Activated T-cell treated with anti-CD3 and anti-CD28 coated beads for 48 hours (primary cell): ENCODE measurements around the gene ZSCAN16.

Experiments
- DNase-seq: peaks from one replicate; pipeline ENCODE4 v3.0.0-alpha.2; 2020; ENCODE audit warnings: low read depth

The ZSCAN16 gene

DNA sequence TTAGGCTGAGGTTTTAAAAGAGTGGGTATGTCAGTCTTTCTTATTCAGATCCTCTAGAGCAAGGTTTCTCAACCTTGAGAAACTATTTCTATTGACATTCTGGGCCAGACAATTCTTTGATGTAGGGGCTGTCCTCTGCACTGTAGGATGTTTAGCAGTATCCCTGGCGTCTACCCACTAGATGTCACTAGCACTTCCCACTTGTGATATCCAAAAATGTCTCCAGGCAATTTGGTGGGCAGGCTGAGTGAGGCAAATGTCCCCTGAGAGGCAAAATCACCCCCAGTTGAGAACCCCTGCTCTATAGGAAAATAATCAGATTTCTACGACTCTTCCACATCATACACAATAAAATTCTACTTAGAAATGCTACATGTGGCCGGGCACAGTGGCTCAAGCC, 9.6 kb downstream of the ZSCAN16 start:
- DNase-seq: no peak

GRCh38 chr6:28134716-28135115, 10.3 kb downstream of the ZSCAN16 start:
- no peak for DNase-seq

GRCh38 chr6:28135393-28135792, 11.0 kb downstream of the ZSCAN16 start:
- no peak for DNase-seq

DNA sequence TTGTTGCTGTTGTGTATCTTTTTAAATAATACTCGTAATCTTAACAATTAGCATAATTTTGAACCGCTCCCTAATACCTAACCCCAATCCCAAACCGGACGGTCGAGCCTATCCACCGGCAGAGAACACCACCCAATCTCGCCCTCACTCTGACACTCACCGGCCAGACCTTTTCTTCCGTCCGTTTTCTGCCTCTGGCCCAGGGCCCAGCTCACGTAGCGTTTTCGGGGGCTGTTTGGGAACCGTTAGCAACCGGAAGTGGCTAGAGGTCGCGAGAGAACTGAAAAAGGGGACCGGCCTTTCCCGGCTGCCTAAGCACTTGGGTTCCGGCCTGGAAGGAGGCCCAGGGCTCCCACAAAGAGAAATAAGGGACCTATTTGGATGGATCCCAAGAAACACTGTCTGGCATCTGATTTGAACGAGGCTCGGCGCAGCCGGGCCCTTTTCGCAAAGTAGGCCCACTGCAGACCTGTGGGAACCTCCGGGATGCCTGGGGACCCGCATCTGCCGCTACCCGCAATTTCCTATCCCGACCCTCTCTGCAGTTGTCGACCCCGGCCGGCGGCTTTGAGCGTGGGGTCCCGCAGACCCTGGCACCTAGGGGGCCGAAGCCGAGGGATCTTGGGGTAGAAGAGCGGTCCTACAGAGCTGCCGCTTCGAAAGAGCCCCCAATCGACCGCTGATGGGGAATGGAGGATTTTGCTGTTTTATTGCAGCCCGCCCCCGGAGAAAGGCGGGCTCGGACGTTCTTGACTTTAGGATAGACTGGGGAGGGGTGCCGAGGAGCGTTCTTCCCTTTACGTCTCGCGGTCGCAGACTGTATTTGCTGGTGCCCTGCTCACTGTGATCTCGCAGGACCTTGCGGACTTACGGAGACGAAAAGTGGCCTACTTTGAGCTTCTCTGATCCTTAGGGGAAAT, 12.4 kb downstream of the ZSCAN16 start:
- DNase-seq: peak; percentile 73

- DNase-seq: no peak
Measured at GRCh38 chr6:28137505-28137981, 13.1 kb downstream of the ZSCAN16 start.

GRCh38 chr6:28139860-28140543, 15.6 kb downstream of the ZSCAN16 start:
- no peak for DNase-seq

DNA sequence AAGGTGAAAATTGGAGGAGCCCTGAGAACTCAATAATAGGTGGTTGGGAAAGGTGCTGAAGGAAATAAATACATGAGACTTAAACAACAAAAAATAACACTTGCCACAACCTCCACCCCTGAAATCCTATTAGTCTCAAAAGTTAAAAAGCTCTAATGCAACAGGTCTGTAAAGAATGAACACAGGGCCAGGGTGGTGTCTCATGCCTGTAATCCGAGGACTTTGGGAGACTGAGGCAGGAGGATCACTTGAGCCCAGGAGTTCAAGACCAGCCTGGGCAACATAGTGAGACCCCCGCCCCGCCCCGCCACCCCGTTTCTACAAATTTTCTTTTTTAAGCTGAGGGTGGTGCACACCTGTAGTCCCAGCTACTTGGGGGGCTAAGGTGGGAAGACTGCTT, 16.2 kb downstream of the ZSCAN16 start:
- no peak for DNase-seq

- DNase-seq: peak; percentile 69
Measured at GRCh38 chr6:28141500-28142329, 17.3 kb downstream of the ZSCAN16 start, which contains the start of gene ZKSCAN8. ZKSCAN8 (plus strand) TSS chr6:28141883; CDS start chr6:28148408, 6,525 bp downstream.

GRCh38 chr6:28142446-28142845, 18.0 kb downstream of the ZSCAN16 start:
- no peak for DNase-seq

DNA sequence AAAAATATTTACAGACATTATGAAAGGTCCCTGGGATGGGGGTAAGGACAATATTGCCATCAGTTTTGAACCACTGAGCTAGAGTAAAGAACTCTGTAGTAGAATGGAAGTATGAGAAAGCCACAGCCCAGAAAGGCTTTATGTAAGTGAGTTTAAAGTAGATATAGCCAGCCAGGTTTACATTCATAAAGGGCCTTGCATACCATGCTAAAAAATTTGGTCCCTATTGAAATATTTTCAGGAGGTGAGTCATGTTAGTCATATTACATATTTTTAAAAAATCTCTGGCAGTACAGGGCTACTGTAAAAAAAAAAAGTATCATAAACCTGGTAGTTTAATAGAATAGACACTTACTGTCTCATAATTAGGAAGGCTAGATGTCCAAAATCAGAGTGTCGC, 20.8 kb downstream of the ZSCAN16 start:
- no peak for DNase-seq

DNA sequence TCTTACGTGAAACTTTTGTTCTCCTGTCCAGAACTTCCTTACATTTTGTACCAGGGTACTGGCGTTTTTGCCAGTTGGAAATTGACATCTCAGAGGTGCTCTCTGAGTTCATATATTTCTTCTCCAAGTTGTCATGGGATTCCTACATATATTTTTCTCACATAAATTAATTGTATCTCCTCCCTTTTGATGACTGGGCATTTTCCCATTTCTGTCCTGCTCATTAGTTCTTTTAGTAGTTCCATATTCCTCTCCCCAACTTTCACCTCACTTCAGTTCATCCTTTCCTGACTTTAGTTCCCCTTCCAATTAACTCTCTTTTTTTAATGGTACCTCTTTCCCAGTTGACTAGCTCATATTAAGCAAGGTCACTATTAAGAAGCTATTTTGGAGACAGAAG, 28.1 kb downstream of the ZSCAN16 start:
- no peak for DNase-seq

GRCh38 chr6:28153546-28153945, 29.1 kb downstream of the ZSCAN16 start:
- DNase-seq: no peak

DNA sequence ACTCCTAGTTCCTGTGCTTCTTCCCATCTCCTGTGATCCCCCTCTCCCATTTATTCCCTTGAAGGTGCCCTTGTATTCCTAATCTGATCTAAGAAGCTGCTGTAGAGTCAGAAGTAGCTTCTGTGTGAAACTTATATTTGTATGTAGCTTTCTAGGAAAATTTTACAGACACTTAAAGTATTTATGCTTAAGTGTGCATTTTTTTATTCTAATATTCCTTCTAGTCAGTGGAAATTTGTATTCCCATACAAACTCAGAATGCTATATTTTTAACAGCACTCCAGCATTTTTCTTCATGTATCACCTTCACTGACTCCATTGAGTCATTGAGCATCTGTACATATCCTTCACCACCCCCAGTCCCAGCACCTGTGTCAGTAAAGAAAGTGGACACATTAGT, 29.9 kb downstream of the ZSCAN16 start:
- DNase-seq: no peak

- DNase-seq: no peak
Measured at GRCh38 chr6:28158318-28158717, 33.9 kb downstream of the ZSCAN16 start.

DNA sequence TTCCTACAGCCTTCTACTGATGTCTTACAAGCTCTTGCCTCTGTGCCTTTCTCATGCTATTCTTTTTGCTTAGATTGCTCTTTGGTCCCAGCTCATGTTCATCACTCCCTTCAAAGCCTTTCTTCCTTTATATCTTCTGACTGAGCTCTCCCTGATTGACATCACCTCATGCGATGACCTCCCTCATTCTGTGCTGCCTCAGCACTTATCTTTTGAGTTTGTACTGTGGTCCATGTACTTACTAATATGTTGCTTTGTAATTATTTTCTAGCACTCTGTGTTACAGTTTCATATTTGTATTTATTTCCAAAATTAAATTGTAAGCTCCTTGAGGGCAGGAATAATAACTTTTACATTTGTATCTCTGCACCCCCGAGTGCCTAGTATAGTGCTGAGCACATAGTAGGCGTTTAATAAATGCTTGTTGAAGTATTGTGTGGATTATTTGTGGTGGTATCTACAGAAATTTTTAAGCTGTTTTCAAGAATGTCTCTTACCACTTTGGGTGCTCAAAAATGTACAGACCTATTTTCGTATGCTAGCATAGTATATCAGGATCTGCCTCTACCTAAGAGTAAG, 34.7 kb downstream of the ZSCAN16 start:
- no peak for DNase-seq

DNA sequence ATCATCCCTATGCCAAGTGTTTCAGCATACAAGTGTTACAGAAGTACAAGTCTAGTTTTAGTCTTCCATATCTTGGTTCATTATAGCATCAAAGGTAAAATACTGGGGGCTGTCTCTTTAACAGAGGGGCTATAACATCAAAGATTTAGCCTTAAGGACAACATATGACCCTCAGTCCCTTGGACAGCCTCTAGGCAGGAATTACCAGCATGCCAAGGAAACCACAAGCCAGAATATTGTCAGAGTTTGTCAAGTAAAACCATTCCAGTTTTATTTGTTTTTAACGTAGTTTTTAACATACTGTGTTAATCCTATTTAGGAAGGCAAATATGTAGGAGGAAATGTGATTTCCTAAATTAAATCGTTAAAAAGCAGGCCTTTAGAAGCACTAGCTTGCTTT, 35.8 kb downstream of the ZSCAN16 start:
- no peak for DNase-seq

DNA sequence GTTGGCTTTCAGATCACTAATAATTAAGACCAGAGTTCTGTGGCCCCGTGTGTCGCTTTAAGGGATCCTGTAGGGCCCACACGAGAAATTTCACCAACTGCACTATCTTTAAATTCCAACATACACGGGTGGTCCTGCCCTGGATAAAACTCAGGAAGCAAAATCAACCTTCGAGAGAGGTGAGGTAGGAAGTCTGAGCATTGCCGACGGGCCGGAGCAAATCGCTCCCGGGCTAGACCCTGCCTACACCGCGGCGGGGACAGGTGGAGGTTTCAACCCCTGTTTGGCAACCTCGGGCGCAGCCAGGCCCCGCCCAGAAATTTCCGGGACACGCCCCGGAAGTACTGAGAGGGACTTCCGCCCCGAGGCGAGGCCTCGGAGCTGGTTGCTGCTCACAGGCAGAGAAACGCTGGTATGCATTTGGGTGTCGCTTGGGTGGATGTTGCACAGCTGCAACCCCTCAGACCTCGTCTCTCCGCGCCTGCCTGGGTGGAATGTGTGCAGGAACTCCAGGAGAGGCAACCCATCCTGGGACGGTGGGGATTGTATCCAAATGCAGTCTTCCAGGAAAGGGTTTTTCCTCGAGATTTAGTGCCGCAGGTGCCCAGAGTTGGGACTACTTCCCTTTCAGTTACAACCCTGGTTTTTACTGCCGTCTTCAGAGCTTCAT, 37.1 kb downstream of the ZSCAN16 start:
- peak; percentile 83 for DNase-seq

- no peak for DNase-seq
Measured at GRCh38 chr6:28165563-28165962, 41.2 kb downstream of the ZSCAN16 start.

GRCh38 chr6:28167068-28167467, 42.7 kb downstream of the ZSCAN16 start:
- DNase-seq: no peak

DNA sequence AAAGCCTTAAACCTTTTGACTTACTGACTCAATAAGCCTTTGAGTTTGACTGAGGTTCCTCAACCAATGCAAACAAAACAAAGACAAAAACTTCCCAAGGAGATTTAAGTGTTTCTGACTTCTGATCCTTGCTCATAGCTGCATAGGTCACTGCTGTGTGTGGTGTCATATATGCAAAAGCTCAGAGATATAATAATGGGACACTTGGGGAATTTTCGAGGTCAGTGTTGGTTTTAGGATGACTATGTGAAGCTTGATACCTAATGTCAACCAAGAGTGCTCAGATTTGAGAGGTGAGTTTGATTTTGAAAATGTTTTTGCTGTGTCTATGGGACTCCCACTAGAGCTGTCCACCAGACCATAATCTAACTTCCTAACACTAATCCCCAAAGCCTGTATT, 43.5 kb downstream of the ZSCAN16 start:
- DNase-seq: no peak

DNA sequence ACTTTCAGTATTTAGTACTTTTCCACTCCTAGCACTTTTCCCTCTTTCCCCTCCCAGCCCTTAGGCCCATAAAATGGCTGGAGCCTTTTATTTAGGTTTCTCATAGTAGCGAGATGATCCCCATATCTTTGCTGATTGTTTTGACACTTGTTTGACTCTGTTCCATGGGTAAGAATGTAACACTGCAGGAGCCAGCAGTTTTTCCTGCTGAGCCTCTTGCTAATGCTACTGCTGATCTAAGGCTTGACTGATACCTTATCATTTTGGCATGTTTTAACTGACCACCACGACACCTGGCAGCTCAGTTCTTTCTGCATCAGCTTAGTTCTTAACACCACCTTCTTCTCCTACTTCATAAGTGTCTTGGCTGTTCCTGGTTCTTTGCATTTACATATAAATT, 46.9 kb downstream of the ZSCAN16 start:
- no peak for DNase-seq
